ENCODE results near the gene STAT3. TPM values are rescaled to one million over a fixed set of nuclear protein-coding genes. Genes with fewer than 3 reads are reported as not detected.
A peak's percentile ranks its signal among the peaks of the same experiment; 100 is the strongest.

The STAT3 gene
- total and polyA plus RNA-seq, 2 of the 13 experiments (the other 11 are each of a cell fraction or from before 2014, with no cell fraction given) = 61.8 to 62.4 TPM

- TF ChIP-seq BCLAF1 (IDR thresholded peaks at IDR 0.05) = no peak
- peak; percentile 6; the same call in 1 of the 2 replicates for TF ChIP-seq NR1H2 (CRISPR knock-in tag; IDR thresholded peaks at IDR 0.05; ENCODE audit: borderline replicate concordance, low read depth)
- TF ChIP-seq ETS1 (CRISPR knock-in tag; IDR thresholded peaks at IDR 0.05) = 0 out of 2 replicates have a peak, but pooled peaks have one; percentile 78
- TF ChIP-seq NFKBIZ (CRISPR knock-in tag; IDR thresholded peaks at IDR 0.05) = no peak
- TF ChIP-seq ZNF83 (CRISPR knock-in tag; IDR thresholded peaks at IDR 0.05; ENCODE audit: borderline replicate concordance) = no peak; the same call in 1 of the 2 replicates
- no peak for TF ChIP-seq POLR2AphosphoS2 (IDR thresholded peaks at IDR 0.05; ENCODE audit: low read depth, low read length)
- TF ChIP-seq ZNF691 (CRISPR knock-in tag; IDR thresholded peaks at IDR 0.05; ENCODE audit: borderline replicate concordance, low read depth) = no peak; the same call in none of the 2 replicates
- no peak for TF ChIP-seq GPBP1L1 (CRISPR knock-in tag; IDR thresholded peaks at IDR 0.05)
- peak; percentile 83 for TF ChIP-seq NFYC (CRISPR knock-in tag; IDR thresholded peaks at IDR 0.05)
- TF ChIP-seq ZBTB10 (CRISPR knock-in tag; IDR thresholded peaks at IDR 0.05; ENCODE audit: borderline replicate concordance) = peak; percentile 91; the same call in 1 of the 2 replicates
- TF ChIP-seq ZBTB14 (CRISPR knock-in tag; IDR thresholded peaks at IDR 0.05) = 0 out of 2 replicates have a peak, but pooled peaks have one; percentile 36
- no peak for TF ChIP-seq JUNB (CRISPR knock-in tag; IDR thresholded peaks at IDR 0.05; ENCODE audit: borderline replicate concordance)
- no peak for TF ChIP-seq MAFF (IDR thresholded peaks at IDR 0.05; ENCODE audit: low read depth, low read length)
- no peak for TF ChIP-seq NFIB (CRISPR knock-in tag; IDR thresholded peaks at IDR 0.05; ENCODE audit: borderline replicate concordance)
Observed at GRCh38 chr17:42422958-42423712, 34.9 kb upstream of the STAT3 start, which contains the start of gene CAVIN1 (continued).
